OCI-LY1 (cell line): ENCODE measurements around the gene FBXO36.

Experiments
- H2AFZ ChIP-seq: fragments of 200-600 bp; sonication (generic), shearing (Covaris generic); 2 replicates; pipeline ENCODE4 v1.6.0; 2014; ENCODE audit warnings: antibody characterized with exemption, mild to moderate bottlenecking, low read length
- H3F3A ChIP-seq: fragments of 200-600 bp; sonication (generic), shearing (Covaris generic); 2 replicates; pipeline ENCODE4 v1.6.0; 2014; ENCODE audit warnings: mild to moderate bottlenecking, antibody characterized with exemption, low read length, moderate library complexity; ENCODE audit not compliant: insufficient read depth
- H3K27ac ChIP-seq: fragments of 200-600 bp; sonication (generic); 2 replicates; pipeline ENCODE4 v1.5.1; 2014; ENCODE audit warnings: low read length, mixed run types, mild to moderate bottlenecking, low read depth; ENCODE audit not compliant: poor library complexity, severe bottlenecking
- H3K27me3 ChIP-seq: fragments of 200-600 bp; sonication (generic); 2 replicates; pipeline ENCODE4 v1.6.0; 2014; ENCODE audit warnings: antibody characterized with exemption, mild to moderate bottlenecking, low read length, moderate library complexity; ENCODE audit not compliant: insufficient read depth
- H3K36me3 ChIP-seq: fragments of 200-600 bp; sonication (generic); 2 replicates; pipeline ENCODE4 v1.6.1; 2014; ENCODE audit warnings: mild to moderate bottlenecking, antibody characterized with exemption, low read length, moderate library complexity, mixed read lengths; ENCODE audit not compliant: insufficient read depth
- H3K4me1 ChIP-seq: fragments of 200-600 bp; sonication (generic); 2 replicates; pipeline ENCODE4 v1.5.1; 2014; ENCODE audit warnings: mild to moderate bottlenecking, low read length, moderate library complexity; ENCODE audit not compliant: insufficient read depth, severe bottlenecking
- H3K4me2 ChIP-seq: fragments of 200-600 bp; sonication (generic), shearing (Covaris generic); 2 replicates; pipeline ENCODE4 v1.6.1; 2014; ENCODE audit warnings: low read length
- H3K4me3 ChIP-seq: fragments of 200-600 bp; sonication (generic); 2 replicates; pipeline ENCODE4 v1.5.1; 2014; ENCODE audit warnings: low read length, low read depth, mild to moderate bottlenecking, mixed read lengths; ENCODE audit not compliant: poor library complexity, severe bottlenecking
- H3K79me2 ChIP-seq: fragments of 200-600 bp; shearing (Covaris generic); 2 replicates; pipeline ENCODE4 v1.6.1; 2016; ENCODE audit warnings: mixed run types, low read length, mixed read lengths; ENCODE audit not compliant: insufficient read depth
- H3K9ac ChIP-seq: fragments of 200-600 bp; sonication (generic), shearing (Covaris generic); 2 replicates; pipeline ENCODE4 v1.6.1; 2014; ENCODE audit warnings: mild to moderate bottlenecking, low read length, mixed read lengths
- H3K9me2 ChIP-seq: fragments of 200-600 bp; sonication (generic), shearing (Covaris generic); 2 replicates; pipeline ENCODE4 v1.6.1; 2014; ENCODE audit warnings: low read depth, mild to moderate bottlenecking, low read length, mixed read lengths
- H3K9me3 ChIP-seq: fragments of 200-600 bp; shearing (Covaris generic); 2 replicates; pipeline ENCODE4 v1.6.1; 2014; ENCODE audit warnings: low read length, mixed read lengths
- H4K20me1 ChIP-seq: fragments of 200-600 bp; sonication (generic), shearing (Covaris generic); 2 replicates; pipeline ENCODE4 v1.6.0; 2016; ENCODE audit warnings: mild to moderate bottlenecking, low read length; ENCODE audit not compliant: insufficient read depth
- EZH2 ChIP-seq: fragments of 200-600 bp; sonication (generic), shearing (Covaris generic); IDR thresholded peaks from 2 replicates; pipeline ENCODE4 v1.8.0; 2017; ENCODE audit warnings: borderline replicate concordance, mixed run types, mild to moderate bottlenecking, antibody characterized with exemption, low read length, moderate library complexity, mixed read lengths
- TF ChIP-seq, protein P1 (sequence below): fragments of 200-600 bp; sonication (generic), shearing (Covaris generic); IDR thresholded peaks from 2 replicates; pipeline ENCODE4 v1.5.1; 2017; ENCODE audit warnings: mild to moderate bottlenecking, antibody characterized with exemption, low read length, moderate library complexity, mixed read lengths

The FBXO36 gene

DNA sequence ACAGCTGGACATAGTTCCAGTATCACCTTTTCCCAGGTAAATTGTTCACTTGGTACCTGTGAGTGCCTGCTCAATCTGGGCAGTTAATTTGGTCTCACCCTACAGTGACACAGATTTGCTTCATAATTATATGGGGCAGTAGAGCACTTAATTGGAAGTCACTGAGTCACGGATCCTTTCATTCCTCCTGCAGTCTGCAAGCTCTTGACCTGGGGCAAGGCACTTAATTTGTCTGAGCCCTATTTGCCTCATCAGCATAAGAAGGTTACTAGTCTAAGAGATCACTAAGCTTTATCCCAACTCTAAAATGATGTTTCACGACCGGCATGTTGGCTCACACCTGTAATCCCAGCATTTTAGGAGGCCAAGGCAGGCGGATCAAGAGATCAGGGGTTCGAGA, 8.9 kb downstream of the FBXO36 start:
- no peaks in the 10 kb centered on the region; the same call in 1 of the 2 replicates for H3F3A ChIP-seq
- no peaks in the 10 kb centered on the region for H4K20me1 ChIP-seq
- no peaks in the 10 kb centered on the region for H3K4me1 ChIP-seq
- no peak for TF ChIP-seq EZH2
- TF ChIP-seq, protein P1, sequence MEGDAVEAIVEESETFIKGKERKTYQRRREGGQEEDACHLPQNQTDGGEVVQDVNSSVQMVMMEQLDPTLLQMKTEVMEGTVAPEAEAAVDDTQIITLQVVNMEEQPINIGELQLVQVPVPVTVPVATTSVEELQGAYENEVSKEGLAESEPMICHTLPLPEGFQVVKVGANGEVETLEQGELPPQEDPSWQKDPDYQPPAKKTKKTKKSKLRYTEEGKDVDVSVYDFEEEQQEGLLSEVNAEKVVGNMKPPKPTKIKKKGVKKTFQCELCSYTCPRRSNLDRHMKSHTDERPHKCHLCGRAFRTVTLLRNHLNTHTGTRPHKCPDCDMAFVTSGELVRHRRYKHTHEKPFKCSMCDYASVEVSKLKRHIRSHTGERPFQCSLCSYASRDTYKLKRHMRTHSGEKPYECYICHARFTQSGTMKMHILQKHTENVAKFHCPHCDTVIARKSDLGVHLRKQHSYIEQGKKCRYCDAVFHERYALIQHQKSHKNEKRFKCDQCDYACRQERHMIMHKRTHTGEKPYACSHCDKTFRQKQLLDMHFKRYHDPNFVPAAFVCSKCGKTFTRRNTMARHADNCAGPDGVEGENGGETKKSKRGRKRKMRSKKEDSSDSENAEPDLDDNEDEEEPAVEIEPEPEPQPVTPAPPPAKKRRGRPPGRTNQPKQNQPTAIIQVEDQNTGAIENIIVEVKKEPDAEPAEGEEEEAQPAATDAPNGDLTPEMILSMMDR, result no peak
- H2AFZ ChIP-seq, result no peak overlapping the region
- no peaks in the 10 kb centered on the region for H3K9me3 ChIP-seq
- no peak overlapping the region for H3K27ac ChIP-seq
- H3K4me3 ChIP-seq, result no peak overlapping the region
- no peaks in the 10 kb centered on the region for H3K9me2 ChIP-seq
- H3K27me3 ChIP-seq, result no peaks in the 10 kb centered on the region
- H3K9ac ChIP-seq, result no peak overlapping the region
- no peaks in the 10 kb centered on the region for H3K79me2 ChIP-seq
- no peaks in the 10 kb centered on the region for H3K36me3 ChIP-seq
- H3K4me2 ChIP-seq, result no peak overlapping the region

DNA sequence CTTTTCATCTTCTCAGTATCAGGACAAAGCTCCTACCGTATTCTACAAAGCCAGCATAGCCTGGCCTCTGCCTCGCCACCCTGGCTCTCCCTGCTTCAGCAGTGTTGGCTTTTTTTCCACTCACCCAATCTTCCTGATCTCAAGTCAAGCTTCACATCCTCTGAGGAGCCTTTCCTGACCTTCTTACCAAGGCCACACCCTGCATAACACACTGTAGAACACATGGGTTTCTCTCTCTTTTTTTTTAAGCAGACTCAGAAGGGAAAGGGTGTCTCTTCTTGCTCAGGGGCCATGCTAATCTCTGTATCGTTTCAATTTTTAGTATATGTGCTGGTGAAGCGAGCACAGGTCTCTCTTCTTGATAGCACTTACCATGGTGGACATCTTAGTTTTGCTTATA, 15.2 kb downstream of the FBXO36 start:
- Histone ChIP-seq H3K79me2 (no peaks in the 10 kb centered on the region), H3K27me3 (no peaks in the 10 kb centered on the region), H3K27ac (no peak overlapping the region), H3K9me2 (no peaks in the 10 kb centered on the region), H4K20me1 (no peaks in the 10 kb centered on the region), H3K4me1 (no peaks in the 10 kb centered on the region), H3K36me3 (no peaks in the 10 kb centered on the region), H3K4me2 (no peak overlapping the region), H3K4me3 (no peak overlapping the region), H3K9me3 (no peaks in the 10 kb centered on the region), H2AFZ (no peak overlapping the region), H3K9ac (no peak overlapping the region), H3F3A (no peaks in the 10 kb centered on the region; the same call in 1 of the 2 replicates)
- TF ChIP-seq EZH2, result no peak
- TF ChIP-seq, protein P1, result no peak

DNA sequence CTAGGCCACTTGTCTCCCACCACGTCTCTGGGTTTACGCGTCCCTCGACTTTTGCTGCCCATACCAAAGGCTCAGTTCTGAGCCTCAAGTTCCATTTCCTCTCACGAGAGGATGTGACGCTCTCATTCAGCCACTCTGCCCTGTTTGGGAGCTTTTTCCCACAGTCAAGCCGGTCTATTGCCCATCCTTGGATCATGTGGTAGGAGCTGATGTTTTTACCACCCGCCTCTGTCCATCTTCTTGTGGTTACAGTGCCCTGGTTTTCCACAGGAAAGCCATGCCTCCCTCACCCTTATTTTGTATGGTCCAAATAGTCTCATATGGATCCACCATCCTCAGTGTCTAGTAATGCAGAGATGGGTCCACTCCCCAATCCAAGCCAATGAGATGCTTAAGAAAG, 20.4 kb downstream of the FBXO36 start:
- Histone ChIP-seq H3K27me3 (no peaks in the 10 kb centered on the region), H3K79me2 (no peaks in the 10 kb centered on the region), H3K9me3 (no peaks in the 10 kb centered on the region), H4K20me1 (no peaks in the 10 kb centered on the region), H3K9me2 (no peaks in the 10 kb centered on the region), H3K9ac (no peak overlapping the region), H3K36me3 (no peaks in the 10 kb centered on the region), H3K4me1 (no peaks in the 10 kb centered on the region), H3F3A (no peaks in the 10 kb centered on the region), H3K4me3 (no peak overlapping the region), H2AFZ (no peak overlapping the region), H3K27ac (no peak overlapping the region), H3K4me2 (no peak overlapping the region)
- TF ChIP-seq, protein P1, result no peak
- no peak for TF ChIP-seq EZH2
